HepG2 (cell line): ENCODE data around the gene METTL14. TPM values are rescaled to one million over a fixed set of nuclear protein-coding genes. Genes with fewer than 3 reads are reported as not detected.

Source experiments
- ATAC-seq: fragments of 200-7000 bp; cut with Tn5 transposase; 3 replicates; pipeline ENCODE4 v1.9.1; 2020; ENCODE audit warnings: mild to moderate bottlenecking, moderate library complexity
- BruUV-seq: library from RNA; stranded (reverse); fragments of 400-500 nt; replicated peaks from 2 replicates; lab custom pipeline; 2021; lab: Mats Ljungman, UMichigan
- CTCF ChIA-PET: fragments of 300-600 bp; formaldehyde crosslinking; extraction: SDS; loops from one replicate; lab custom pipeline; 2021; ENCODE audit warnings: low total read pairs, inconsistent platforms, low intra/inter-chr PET ratio; lab: Yijun Ruan, JAX
- POLR2A ChIA-PET: fragments of 350-600 bp; sonication (Branson Sonifier 250); formaldehyde crosslinking; loops from one replicate; lab custom pipeline; 2020; ENCODE audit warnings: antibody characterized with exemption, inconsistent platforms; lab: Yijun Ruan, JAX
- DNase-seq: peaks from one replicate; pipeline ENCODE4 v3.0.0-alpha.2; 2015; ENCODE audit warnings: low spot score
- FAIRE-seq: peaks from 3 replicates; lab custom pipeline; 2011; peaks lifted over from hg19 to GRCh38; lab: Jason Lieb, UNC
- H2AFZ ChIP-seq: one replicate; pipeline ENCODE4 v1.6.1; 2011; ENCODE audit warnings: low read length, inconsistent platforms
- H3K27ac ChIP-seq: fragments of 300-600 bp; 3 replicates; pipeline ENCODE4 v1.8.0; 2011; ENCODE audit warnings: mixed run types, mild to moderate bottlenecking, mixed read lengths, low read length, inconsistent platforms; ENCODE audit not compliant: insufficient read depth; ENCODE audit errors: extremely low read length
- H3K27me3 ChIP-seq, 2 experiments: fragments of 200-600 bp in 1 of 2; 2 replicates in 1 of 2; 3 replicates in 1 of 2; pipeline versions ENCODE4 v1.6.0 to v1.8.0; 2011; ENCODE audit warnings: low read length in 2 of 2, mild to moderate bottlenecking in 2 of 2, moderate library complexity in 2 of 2, inconsistent platforms in 1 of 2; ENCODE audit not compliant: insufficient read depth in 2 of 2, control insufficient read depth in 1 of 2
- H3K36me3 ChIP-seq, 2 experiments: fragments of 200-600 bp in 1 of 2; replicated peaks in 1 of 2; 2 replicates in 1 of 2; 3 replicates in 1 of 2; pipeline versions ENCODE4 v1.5.1 to v1.8.0; 2011; ENCODE audit warnings: low read length in 2 of 2, inconsistent platforms in 1 of 2; ENCODE audit not compliant: insufficient read depth in 2 of 2, control insufficient read depth in 1 of 2
- H3K4me1 ChIP-seq: 2 replicates; pipeline ENCODE4 v1.5.1; 2012; ENCODE audit warnings: low read length, inconsistent platforms; ENCODE audit not compliant: insufficient read depth
- H3K4me2 ChIP-seq: 2 replicates; pipeline ENCODE4 v1.6.0; 2011; ENCODE audit warnings: low read depth, low read length, inconsistent platforms
- H3K4me3 ChIP-seq, 3 experiments: fragments of 200-600 bp in 1 of 3; sonication (generic), shearing (Covaris generic) in 1 of 3; replicated peaks in 1 of 3; 2 replicates each; pipeline ENCODE4 v1.5.1; 2011 to 2016; ENCODE audit warnings: low read length in 3 of 3, inconsistent platforms in 2 of 3, low read depth in 2 of 3, mild to moderate bottlenecking in 2 of 3, control low read depth in 1 of 3, mixed read lengths in 1 of 3; ENCODE audit not compliant: insufficient read depth in 1 of 3
- H3K79me2 ChIP-seq: one replicate; pipeline ENCODE4 v1.6.1; 2011; ENCODE audit warnings: low read length, inconsistent platforms; ENCODE audit not compliant: insufficient read depth
- H3K9ac ChIP-seq: 2 replicates; pipeline ENCODE4 v1.6.0; 2011; ENCODE audit warnings: mild to moderate bottlenecking, low read depth, low read length, inconsistent platforms; ENCODE audit not compliant: insufficient read depth
- H3K9me3 ChIP-seq: 2 replicates; pipeline ENCODE4 v1.5.1; 2012; ENCODE audit warnings: mild to moderate bottlenecking, low read length
- H4K20me1 ChIP-seq: 2 replicates; pipeline ENCODE4 v1.6.0; 2011; ENCODE audit warnings: inconsistent platforms, mild to moderate bottlenecking, low read length, moderate library complexity; ENCODE audit not compliant: insufficient read depth
- GTF3A ChIP-seq: sonication (generic); formaldehyde crosslinking; conservative IDR thresholded peaks from 2 replicates; pipeline ENCODE4 v1.4.0; 2020; ENCODE audit warnings: mild to moderate bottlenecking, missing genetic modification reagents
- KDM5A ChIP-seq: fragments of 200-600 bp; sonication (generic); IDR thresholded peaks from 2 replicates; pipeline ENCODE4 v1.7.0; 2018; ENCODE audit warnings: antibody characterized with exemption, mild to moderate bottlenecking, low read length, borderline replicate concordance
- PITX1 ChIP-seq: sonication (generic); formaldehyde crosslinking; IDR thresholded peaks from 2 replicates; pipeline ENCODE4 v1.5.1; 2020; ENCODE audit warnings: mild to moderate bottlenecking, missing genetic modification reagents
- TAF1 ChIP-seq: sonication (generic); formaldehyde crosslinking; IDR thresholded peaks from 2 replicates; pipeline ENCODE4 v1.4.0; 2020; ENCODE audit warnings: missing genetic modification reagents
- ZNF225 ChIP-seq: sonication (generic); formaldehyde crosslinking; IDR thresholded peaks from 2 replicates; pipeline ENCODE4 v1.4.0; 2020; ENCODE audit warnings: mild to moderate bottlenecking, missing genetic modification reagents
- ZNF615 ChIP-seq: sonication (generic); formaldehyde crosslinking; IDR thresholded peaks from 2 replicates; pipeline ENCODE4 v1.5.0; 2020; ENCODE audit warnings: mild to moderate bottlenecking, missing genetic modification reagents, borderline replicate concordance
- ZNF883 ChIP-seq: sonication (generic); formaldehyde crosslinking; IDR thresholded peaks from 2 replicates; pipeline ENCODE4 v1.5.1; 2020; ENCODE audit warnings: mild to moderate bottlenecking, missing genetic modification reagents; ENCODE audit errors: not compliant biosample characterization
- WGBS: methylation state at CpG from one replicate; pipeline ENCODE4 v1.1.6; 2017; ENCODE audit warnings: low lambda C conversion rate; 5-methylcytosine and 5-hydroxymethylcytosine counted together
- in situ Hi-C: cut with HindIII; loops from 2 replicates; pipeline ENCODE4 v1.10.0; 2017; ENCODE audit warnings: low pct_unique_long_range_greater_than_20kb; ENCODE audit not compliant: extremely low pct_ligation_motif_present
- intact Hi-C: fragments of 100-400 bp; cut with micrococcal nuclease; formaldehyde crosslinking; loops from one replicate; pipeline ENCODE4 v1.10.0; 2022; ENCODE audit not compliant: unreplicated experiment
- polyA plus RNA-seq, 8 experiments: library from polyadenylated mRNA; depleted of rRNA in 3 of 8; stranded (reverse) in 7 of 8; unstranded in 1 of 8; fragments of >200 nt; fragmentation: Illumina TruSeq in 4 of 8; extraction: Trizol in 4 of 8; gene quantifications; 2 replicates each; pipeline versions ENCODE4 v1.2.1 to v1.2.3, GENCODE V29; 2011 to 2016; ENCODE audit warnings: low read depth in 4 of 8, missing spikeins in 1 of 8, mixed read lengths in 1 of 8; ENCODE audit not compliant: insufficient read depth in 1 of 8
- total RNA-seq, 5 experiments: library from RNA; depleted of rRNA; stranded (reverse); fragments of >200 nt; fragmentation: Illumina TruSeq; extraction: Trizol; gene quantifications; 2 replicates each; pipeline ENCODE4 v1.2.3, GENCODE V29; 2016; ENCODE audit warnings: low read depth in 1 of 5
- TF ChIP-seq, protein P1 (sequence below): sonication (generic); formaldehyde crosslinking; IDR thresholded peaks from 2 replicates; pipeline ENCODE4 v1.5.0; 2020; ENCODE audit warnings: mild to moderate bottlenecking, missing genetic modification reagents

Gene METTL14
- total and polyA plus RNA-seq, 2 of the 13 experiments (the other 11 are each of a cell fraction or from before 2014, with no cell fraction given), result 11.6 to 44.9 TPM

DNA sequence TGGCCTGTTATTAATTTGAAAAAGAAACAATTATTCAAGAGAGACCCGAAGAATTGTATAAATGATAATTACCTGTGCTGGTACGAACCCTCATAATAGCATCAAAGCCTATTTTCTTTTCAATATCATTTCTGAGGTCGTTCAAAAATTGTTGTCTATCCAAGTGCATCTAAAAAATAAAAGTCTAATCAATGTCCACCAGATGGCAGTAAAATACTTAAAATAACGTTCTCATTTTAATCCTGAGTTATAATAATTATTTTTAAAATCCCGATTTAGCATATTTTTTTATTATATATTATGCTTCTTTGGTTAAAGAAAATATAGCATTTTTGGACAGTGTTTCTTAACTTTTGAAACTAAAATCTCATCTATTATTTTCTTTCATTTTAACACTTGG, 55.7 kb downstream of the METTL14 start (continued):
- TF ChIP-seq, protein P1, sequence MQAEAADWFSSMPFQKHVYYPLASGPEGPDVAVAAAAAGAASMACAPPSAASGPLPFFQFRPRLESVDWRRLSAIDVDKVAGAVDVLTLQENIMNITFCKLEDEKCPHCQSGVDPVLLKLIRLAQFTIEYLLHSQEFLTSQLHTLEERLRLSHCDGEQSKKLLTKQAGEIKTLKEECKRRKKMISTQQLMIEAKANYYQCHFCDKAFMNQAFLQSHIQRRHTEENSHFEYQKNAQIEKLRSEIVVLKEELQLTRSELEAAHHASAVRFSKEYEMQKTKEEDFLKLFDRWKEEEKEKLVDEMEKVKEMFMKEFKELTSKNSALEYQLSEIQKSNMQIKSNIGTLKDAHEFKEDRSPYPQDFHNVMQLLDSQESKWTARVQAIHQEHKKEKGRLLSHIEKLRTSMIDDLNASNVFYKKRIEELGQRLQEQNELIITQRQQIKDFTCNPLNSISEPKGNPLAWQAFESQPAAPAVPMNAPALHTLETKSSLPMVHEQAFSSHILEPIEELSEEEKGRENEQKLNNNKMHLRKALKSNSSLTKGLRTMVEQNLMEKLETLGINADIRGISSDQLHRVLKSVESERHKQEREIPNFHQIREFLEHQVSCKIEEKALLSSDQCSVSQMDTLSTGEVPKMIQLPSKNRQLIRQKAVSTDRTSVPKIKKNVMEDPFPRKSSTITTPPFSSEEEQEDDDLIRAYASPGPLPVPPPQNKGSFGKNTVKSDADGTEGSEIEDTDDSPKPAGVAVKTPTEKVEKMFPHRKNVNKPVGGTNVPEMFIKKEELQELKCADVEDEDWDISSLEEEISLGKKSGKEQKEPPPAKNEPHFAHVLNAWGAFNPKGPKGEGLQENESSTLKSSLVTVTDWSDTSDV (CRISPR knock-in tag), result no peak
- TF ChIP-seq PITX1 (no peak), ZNF225 (CRISPR knock-in tag) (no peak), ZNF883 (CRISPR knock-in tag) (no peak), TAF1 (CRISPR knock-in tag) (no peak)

DNA sequence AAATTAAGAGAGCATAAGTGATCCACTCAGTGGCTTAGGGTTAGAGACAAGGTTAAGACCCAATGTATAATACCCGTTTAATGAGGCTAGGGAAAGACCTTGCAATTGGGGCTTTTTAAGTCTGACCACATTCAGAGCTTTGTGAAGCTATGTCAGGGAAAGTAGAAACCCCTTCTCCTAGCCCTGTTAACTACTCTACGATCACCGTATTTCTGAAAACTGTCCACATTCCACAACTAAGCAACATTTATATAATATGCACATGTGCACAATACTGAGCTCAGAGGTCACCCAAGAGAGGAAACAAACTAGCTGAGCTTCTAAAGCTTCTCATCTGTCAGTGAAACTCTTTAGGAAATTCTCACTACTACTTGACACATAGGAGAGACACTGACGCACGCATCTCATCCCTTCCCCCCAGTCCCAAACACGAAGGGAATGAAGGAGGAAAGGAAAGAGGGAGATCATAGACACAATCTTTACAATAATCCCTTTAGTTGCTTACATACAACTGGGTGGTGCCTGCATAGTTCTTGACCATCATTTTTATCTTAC, 56.2 kb downstream of the METTL14 start:
- H3K9ac ChIP-seq, result no peak overlapping the region
- H2AFZ ChIP-seq, result no peak overlapping the region
- in situ Hi-C loops (no loop called here), intact Hi-C loops (loop anchor here (1.0 kb wide), 2 partner anchors 149 to 227 kb away; no protein-coding TSS in a partner anchor)
- no peak overlapping the region for H3K4me2 ChIP-seq
- H4K20me1 ChIP-seq, result no peaks in the 10 kb centered on the region; the same call in 1 of the 2 replicates
- POLR2A ChIA-PET, result no interaction called here
- 78% methylated on average over 6 of the region's 6 CpGs for WGBS
- FAIRE-seq (no peak), DNase-seq (no peak)
- 0 out of 2 replicates have a peak, but pooled peaks cover 6% of the 10 kb centered on the region for H3K4me1 ChIP-seq
- no peaks in the 10 kb centered on the region for H3K27me3 ChIP-seq
- CTCF ChIA-PET, result interaction anchor here (1.4 kb wide), 1 partner anchor 149 kb away, joined by 6 read pairs; no protein-coding TSS in a partner anchor
- BruUV-seq, result no TSS peak
- no peaks in the 10 kb centered on the region for H3K9me3 ChIP-seq
- peaks cover 20 to 73% of the 10 kb centered on the region in 2 experiments for H3K36me3 ChIP-seq
- no peaks in the 10 kb centered on the region for H3K79me2 ChIP-seq
- TF ChIP-seq GTF3A (CRISPR knock-in tag) (no peak), ZNF615 (CRISPR knock-in tag) (no peak), KDM5A (no peak)
- TF ChIP-seq, all 625 proteins: peak for 0
- peak overlapping the region; percentile 24 for H3K27ac ChIP-seq
- ATAC-seq, result peak; percentile 50; the same call in 2 of the 3 replicates
- no peak overlapping the region for H3K4me3 ChIP-seq
